GM18520 (cell line): ENCODE data around the gene HOXC9.

Experiments used
- ATAC-seq: cut with Tn5 transposase; IDR thresholded peaks from one replicate; pipeline ENCODE4 v1.9.1; 2021; ENCODE audit not compliant: unreplicated experiment

Gene HOXC9

DNA sequence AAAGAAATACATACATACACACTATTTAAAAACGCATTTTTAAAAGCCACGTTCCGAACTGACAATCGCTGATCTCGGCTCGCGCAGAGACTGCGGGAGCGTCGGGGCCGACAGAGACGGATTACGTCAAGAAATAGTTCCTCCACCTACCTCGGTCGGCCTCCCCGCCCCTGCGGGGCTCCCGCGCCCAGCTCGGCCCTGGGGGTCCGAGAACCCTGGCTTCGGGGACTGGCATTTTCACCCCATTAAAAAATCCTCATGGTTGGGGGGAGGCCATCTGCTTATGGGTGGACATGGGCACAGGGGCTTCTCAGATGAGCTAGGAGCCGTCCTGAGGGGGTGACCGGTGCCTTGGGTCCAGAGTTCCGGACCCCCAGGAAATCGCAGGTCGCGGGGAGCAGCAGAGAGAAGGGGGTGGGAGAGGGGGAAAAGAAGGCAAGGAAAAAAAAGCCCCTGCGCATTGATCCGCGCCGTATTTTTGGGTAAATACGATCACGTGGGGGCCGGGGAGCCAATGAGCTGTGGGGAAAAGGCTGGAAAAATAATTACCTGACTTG, 324 bp upstream of the HOXC9 start:
- no peak for ATAC-seq

- ATAC-seq: no peak
These were observed 1.6 kb downstream of the HOXC9 start for GRCh38 chr12:54001283-54002187.

GRCh38 chr12:54002278-54002914, 2.4 kb downstream of the HOXC9 start:
- no peak for ATAC-seq

DNA sequence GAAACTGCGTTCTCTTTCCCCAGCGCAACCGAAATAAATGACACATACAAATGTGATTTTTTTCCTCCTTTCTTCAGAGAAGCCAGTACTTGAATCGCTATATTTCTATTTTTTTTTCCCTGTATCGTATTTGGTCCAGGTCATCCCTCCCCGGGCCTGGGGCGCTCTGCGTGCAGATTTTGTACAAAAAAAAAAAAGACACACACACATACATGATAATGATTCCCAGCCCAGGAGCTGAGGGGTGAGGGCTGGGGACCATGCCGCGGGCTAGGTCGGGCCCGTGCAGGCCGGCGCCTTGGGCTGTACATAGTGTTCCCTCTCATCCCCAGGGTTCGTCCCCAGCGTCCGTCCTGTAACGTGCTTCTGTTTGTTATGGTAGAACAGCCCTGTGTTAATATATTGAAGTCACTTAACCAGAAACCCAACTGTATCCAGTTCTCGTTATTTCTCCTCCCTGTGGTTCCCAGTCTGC, 3.0 kb downstream of the HOXC9 start:
- ATAC-seq: no peak

- ATAC-seq: no peak
These were observed 3.7 kb downstream of the HOXC9 start for GRCh38 chr12:54003625-54004024.

DNA sequence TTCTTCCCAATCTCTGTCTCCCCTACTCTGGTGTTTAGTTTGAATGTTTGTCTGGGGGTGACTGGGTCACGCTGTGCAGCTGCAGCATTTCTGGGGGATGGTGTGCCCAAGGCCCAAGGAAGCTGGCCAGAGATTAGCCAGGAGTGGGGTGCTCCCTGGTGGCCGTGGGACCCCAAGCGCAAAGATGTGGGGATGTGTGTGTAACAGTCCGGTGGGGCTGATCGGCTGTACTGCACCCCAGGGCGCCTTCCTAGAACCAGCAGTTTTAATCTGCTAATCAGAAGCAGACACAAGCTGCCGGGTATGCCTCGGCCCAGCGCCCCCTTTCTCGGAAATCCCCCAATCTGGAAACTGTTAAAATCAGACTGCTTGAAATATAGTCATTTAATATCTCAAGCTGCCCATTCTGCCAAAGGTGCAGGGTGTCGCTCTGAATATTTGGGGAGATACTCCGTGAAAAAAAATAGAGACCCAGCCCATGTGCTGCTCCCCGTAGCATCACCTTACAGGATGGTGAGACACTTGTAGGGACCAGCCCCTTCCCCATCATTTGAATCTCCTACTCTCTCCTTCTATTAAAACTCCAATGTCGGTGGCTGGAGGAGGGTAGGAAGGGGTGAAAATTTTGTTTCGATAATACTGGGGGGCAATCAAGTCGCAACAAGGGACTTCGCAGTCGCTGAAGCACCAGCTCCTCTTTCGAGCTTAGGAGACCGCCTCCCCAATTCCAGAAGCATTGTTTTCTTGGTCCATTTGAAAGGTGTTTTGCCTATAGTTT, 4.3 kb downstream of the HOXC9 start:
- no peak for ATAC-seq

DNA sequence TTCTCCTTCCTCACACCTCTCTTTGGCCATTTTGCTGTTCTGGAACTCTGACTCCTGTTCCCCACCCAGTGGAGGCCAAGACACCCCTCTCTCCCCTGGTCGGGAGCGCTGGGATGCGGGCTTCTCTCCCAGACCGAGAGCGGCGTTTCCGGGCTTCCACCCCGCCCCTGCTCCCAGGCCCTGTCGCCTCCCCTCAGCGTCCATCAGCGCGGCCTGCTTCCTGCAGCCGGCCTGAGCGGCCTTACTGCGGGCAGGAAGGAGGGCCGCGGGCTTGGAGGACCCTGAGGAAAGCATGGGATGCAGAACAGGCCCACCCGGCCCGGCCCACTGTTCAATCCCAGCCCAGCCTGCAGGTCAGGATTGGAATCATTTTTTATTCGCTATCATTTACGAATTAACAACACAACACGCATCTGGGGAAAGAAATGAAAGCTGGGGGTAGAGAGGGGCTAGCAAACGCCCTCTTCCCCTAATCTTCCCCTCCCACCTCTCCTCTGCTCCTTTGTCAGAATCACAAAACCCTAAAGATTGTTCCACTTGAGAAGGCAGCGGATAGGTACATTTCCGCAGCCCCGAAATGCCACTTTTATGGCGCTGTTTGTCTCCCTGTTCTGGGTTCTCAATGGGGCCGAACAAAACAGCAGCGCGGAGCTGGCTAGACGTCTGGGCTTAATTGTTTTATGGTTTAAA, 5.0 kb downstream of the HOXC9 start:
- ATAC-seq: no peak

DNA sequence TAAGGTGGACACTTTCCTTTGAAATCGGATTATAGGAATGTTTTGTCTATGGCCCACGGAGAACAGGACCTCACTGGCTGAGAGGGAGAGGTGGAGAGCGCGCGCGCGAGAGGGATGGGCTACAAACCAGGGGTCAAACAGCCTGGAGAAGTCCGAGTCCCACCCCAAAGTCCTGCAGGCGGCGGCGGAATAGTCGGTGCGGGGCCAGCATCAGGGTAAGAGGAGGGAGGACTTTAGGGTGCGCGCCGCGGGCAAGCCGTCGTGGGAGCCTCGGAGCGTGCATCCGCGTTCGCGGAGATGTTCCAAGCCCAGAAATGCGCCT, 5.5 kb downstream of the HOXC9 start:
- no peak for ATAC-seq

- ATAC-seq: peak; percentile 41
These were observed 6.0 kb downstream of the HOXC9 start for GRCh38 chr12:54005853-54006558.

- no peak for ATAC-seq
These were observed 6.7 kb downstream of the HOXC9 start for GRCh38 chr12:54006559-54007220.

- ATAC-seq: no peak
These were observed 7.7 kb downstream of the HOXC9 start for GRCh38 chr12:54007538-54008259.

DNA sequence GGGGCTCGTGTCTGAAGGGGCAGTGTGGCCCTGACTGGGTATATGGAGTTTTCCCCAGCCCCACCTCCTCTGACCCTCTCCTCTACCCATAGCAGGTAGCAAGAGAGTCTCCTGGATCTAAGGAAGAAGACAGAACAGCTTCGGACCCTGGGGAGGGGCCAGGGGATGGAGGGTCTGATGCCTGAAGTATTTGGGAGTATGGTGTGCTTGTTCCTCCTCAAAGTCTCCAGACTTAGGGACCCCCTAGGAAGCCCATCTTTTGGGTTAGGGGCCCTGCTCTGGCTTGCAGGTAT, 8.2 kb downstream of the HOXC9 start:
- no peak for ATAC-seq

DNA sequence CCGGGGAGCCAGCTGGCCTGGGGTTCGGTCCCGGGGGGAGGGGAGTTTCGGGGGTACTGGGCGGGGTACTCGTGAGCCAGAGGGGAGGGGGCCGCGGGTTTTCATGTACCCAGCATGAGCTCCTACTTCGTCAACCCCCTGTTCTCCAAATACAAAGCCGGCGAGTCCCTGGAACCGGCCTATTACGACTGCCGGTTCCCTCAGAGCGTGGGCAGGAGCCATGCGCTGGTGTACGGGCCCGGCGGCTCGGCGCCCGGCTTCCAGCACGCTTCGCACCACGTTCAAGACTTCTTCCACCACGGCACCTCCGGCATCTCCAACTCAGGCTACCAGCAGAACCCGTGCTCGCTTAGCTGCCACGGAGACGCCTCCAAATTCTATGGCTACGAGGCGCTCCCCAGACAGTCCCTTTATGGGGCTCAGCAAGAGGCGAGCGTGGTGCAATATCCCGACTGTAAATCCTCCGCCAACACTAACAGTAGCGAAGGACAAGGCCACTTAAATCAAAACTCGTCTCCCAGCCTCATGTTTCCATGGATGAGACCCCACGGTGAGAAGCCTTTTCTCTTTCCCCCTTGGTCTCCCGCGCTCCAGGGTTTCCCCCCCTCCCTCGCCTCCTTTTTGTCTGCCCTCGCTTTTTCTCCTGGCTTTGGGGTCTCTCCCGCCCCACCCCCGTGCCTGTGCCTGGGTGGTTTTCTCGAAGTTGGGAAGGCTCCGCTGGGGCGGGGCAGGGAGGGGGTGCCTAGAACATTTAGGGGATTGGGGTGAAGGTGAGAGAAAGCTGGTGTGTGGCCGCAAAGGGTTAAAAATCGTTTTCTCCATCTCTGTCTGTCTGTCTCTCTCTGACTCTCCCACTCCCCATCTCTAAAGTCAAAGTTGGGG, 9.5 kb downstream of the HOXC9 start:
- ATAC-seq: no peak

- ATAC-seq: no peak
These were observed 10.4 kb downstream of the HOXC9 start for GRCh38 chr12:54010053-54010971.

DNA sequence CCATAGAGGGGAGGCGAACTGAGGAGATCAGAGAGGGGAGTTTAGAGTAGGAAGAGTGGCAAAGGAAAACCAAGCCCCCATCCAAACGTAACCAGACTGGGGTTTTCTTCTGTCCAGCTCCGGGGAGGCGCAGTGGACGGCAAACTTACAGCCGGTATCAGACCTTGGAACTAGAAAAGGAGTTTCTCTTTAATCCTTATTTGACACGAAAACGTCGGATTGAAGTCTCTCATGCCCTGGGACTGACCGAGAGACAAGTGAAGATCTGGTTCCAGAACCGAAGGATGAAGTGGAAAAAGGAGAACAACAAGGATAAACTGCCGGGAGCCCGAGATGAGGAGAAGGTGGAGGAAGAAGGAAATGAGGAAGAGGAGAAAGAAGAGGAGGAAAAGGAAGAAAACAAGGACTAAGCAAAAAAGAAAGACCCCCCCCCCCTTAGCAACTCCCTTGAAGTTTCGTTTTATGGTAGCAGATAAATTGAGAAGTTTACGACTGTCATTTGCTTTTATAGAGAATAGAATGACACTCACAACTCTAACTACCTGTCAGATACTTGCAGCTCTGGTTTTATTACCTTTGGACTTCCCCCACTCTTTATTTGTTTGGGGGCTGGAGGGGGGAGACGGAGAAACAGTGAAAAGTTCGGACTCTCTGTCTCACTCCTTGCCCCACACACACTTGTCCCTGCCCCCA, 11.2 kb downstream of the HOXC9 start:
- no peak for ATAC-seq

DNA sequence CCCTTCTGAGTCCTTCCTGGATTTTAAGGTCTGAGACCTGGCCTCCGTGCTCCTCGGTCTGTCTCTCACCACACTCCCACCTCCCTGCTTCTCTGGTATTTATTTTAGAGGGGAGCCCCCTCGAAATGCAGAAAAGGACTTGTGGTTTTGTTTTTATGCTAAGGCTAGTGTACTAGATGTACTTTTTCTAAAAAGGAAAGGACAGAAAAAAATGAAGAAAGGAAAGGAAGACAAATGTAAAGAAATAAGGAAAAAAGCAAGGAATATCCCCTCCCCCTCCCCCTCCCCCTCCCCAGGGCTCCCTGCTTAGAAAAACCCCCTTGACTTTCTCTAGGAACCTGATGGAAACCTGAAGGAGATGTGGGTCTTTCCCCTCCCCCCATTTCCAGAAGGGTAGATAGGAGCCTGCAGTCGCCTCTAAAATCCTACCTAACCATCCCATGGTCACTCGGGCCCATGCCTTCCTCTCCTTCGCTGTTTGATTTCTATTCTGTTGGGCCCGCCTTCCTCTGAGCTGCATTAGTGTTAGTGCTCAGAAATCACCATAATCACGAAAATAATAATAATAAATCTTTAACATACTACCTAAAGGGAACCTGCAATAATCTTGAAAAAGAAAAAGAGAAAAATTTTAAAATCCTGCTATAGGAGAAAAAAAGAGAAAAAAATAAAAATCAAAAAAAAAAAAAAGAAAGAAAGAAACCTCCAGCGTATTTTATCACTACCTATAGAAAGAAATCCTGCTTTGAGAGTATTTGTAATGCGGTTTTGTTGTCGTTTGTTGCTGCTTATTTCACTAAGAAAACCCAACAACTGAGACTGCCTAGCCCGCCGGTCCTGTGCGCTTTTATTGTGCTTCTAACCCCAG, 11.9 kb downstream of the HOXC9 start:
- no peak for ATAC-seq
